Gastroesophageal sphincter (tissue), 3 donors: ENCODE data around the gene BICC1.

Experiments used
- POLR2A ChIP-seq, 2 donors: fragments of 450-650 bp; IDR thresholded peaks; one replicate each; pipeline ENCODE4 v1.6.1; 2017; ENCODE audit warnings: antibody characterized with exemption in 2 of 2, mild to moderate bottlenecking in 2 of 2, moderate library complexity in 1 of 2
- POLR2AphosphoS5 ChIP-seq: sonication (generic); formaldehyde crosslinking; IDR thresholded peaks from one replicate; pipeline ENCODE4 v1.6.1; 2017; ENCODE audit warnings: antibody characterized with exemption
- TF ChIP-seq, protein P1 (sequence below), 4 experiments: fragments of 200-600 bp in 2 of 4; fragments of 450-650 bp in 2 of 4; sonication (generic) in 1 of 4; IDR thresholded peaks; one replicate each; pipeline ENCODE4 v1.5.1; 2017 to 2019; ENCODE audit warnings: antibody characterized with exemption in 4 of 4, mild to moderate bottlenecking in 2 of 4, moderate library complexity in 2 of 4

DNA sequence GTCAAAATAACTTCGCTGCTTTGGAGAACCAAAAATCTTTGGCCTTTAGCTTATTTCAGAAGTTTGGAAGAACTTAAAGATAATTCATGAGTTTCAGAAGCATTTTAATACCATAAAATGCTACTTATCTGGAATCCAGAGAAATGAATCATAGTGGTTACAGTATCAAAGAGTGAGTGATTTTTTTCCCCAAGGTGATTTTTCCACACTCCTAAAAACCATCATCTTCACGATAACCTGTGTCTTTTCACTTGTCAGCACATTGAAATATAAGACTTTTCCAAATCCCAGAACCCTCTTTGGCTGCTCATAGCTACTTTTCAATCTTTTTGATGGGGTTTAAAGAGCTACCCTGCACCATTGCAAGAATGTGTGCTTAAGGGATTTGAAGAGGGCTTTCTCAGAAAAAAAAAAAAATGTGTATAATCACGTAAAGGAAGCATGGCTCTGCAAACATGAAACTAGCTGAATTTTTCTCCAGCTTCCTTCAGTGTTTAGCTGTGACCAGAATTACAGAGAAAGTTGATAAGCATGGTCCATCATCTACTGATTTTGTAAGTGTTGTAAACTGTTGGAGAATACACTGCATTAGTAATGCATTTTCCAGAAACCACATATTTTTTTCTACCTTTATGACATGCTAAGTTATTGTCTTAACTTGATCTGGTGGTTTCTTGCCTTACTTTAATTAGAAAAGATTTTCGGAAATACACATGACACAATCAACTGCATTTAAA is 134.9 kb downstream of the BICC1 start:
- TF ChIP-seq, protein P1, sequence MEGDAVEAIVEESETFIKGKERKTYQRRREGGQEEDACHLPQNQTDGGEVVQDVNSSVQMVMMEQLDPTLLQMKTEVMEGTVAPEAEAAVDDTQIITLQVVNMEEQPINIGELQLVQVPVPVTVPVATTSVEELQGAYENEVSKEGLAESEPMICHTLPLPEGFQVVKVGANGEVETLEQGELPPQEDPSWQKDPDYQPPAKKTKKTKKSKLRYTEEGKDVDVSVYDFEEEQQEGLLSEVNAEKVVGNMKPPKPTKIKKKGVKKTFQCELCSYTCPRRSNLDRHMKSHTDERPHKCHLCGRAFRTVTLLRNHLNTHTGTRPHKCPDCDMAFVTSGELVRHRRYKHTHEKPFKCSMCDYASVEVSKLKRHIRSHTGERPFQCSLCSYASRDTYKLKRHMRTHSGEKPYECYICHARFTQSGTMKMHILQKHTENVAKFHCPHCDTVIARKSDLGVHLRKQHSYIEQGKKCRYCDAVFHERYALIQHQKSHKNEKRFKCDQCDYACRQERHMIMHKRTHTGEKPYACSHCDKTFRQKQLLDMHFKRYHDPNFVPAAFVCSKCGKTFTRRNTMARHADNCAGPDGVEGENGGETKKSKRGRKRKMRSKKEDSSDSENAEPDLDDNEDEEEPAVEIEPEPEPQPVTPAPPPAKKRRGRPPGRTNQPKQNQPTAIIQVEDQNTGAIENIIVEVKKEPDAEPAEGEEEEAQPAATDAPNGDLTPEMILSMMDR (IDR thresholded peaks at IDR 0.05) = no peak
- no peak for TF ChIP-seq POLR2A (IDR thresholded peaks at IDR 0.05)
- TF ChIP-seq POLR2AphosphoS5 = no peak
